22Rv1 (cell line): ENCODE measurements around the gene TIGAR.

ENCODE experiments used
- CTCF ChIP-seq: fragments of 450-650 bp; IDR thresholded peaks from 2 replicates; pipeline ENCODE4 v1.5.1; 2017; ENCODE audit warnings: mild to moderate bottlenecking
- ZFX ChIP-seq: fragments of 450-650 bp; IDR thresholded peaks from 2 replicates; pipeline ENCODE4 v1.6.1; 2017; ENCODE audit warnings: antibody characterized with exemption, borderline replicate concordance

- TF ChIP-seq CTCF (no peak), ZFX (no peak)
Observed at GRCh38 chr12:4271717-4272423, 49.1 kb upstream of the TIGAR start.
